Measurements from ENCODE around the gene RIPOR2. TPM values are rescaled to one million over a fixed set of nuclear protein-coding genes. Genes with fewer than 3 reads are reported as not detected.

Gene RIPOR2
- total RNA-seq, result 100 to 1,000 TPM in 1 of 4 donors, 1 to 10 TPM in 3; 3.7 to 112 (median 6.1) TPM

- H3K36me3 ChIP-seq, result no peaks in the 10 kb centered on the region
- peak within 1 kb of the TSS in 2 of 4 donors; percentile 57 to 80 for H3K27ac ChIP-seq
- peak within 1 kb of the TSS; percentile 24 to 45 (median 36) for H3K4me3 ChIP-seq
- no peaks in the 10 kb centered on the region for H3K9me3 ChIP-seq
- TF ChIP-seq CTCF (IDR thresholded peaks at IDR 0.05) (peak in 4 of 6 experiments; percentile 8 to 28 (median 17)), POLR2A (IDR thresholded peaks at IDR 0.05) (no peak)
- H3K4me1 ChIP-seq, result peaks cover 0 to 9% (median 2%) of the 10 kb centered on the region in 4 donors
- DNase-seq, result peak in 2 of 3 donors; percentile 83 to 87
- H3K27me3 ChIP-seq, result no peaks in the 10 kb centered on the region
Observed at GRCh38 chr6:24935366-24936152, at the start of gene RIPOR2. TSS of gene RIPOR2 (minus strand) at chr6:24935960. CDS start at chr6:24935898, 62 bp downstream.

- H3K4me3 ChIP-seq, result no peak overlapping the region
- TF ChIP-seq POLR2A (IDR thresholded peaks at IDR 0.05), result no peak
- H3K27me3 ChIP-seq, result no peaks in the 10 kb centered on the region
- H3K4me1 ChIP-seq, result no peaks in the 10 kb centered on the region
- H3K27ac ChIP-seq, result no peak overlapping the region
- no peaks in the 10 kb centered on the region for H3K9me3 ChIP-seq
- H3K36me3 ChIP-seq, result no peaks in the 10 kb centered on the region
- DNase-seq, result no peak
Observed at GRCh38 chr6:24985323-24985722, 49.6 kb upstream of the RIPOR2 start.

GRCh38 chr6:24982231-24982630 is 46.5 kb upstream of the RIPOR2 start:
- Histone ChIP-seq H3K4me1 (no peaks in the 10 kb centered on the region), H3K27ac (no peak overlapping the region), H3K27me3 (no peaks in the 10 kb centered on the region), H3K4me3 (no peak overlapping the region), H3K9me3 (no peaks in the 10 kb centered on the region), H3K36me3 (no peaks in the 10 kb centered on the region)
- TF ChIP-seq POLR2A (IDR thresholded peaks at IDR 0.05) (no peak), CTCF (IDR thresholded peaks at IDR 0.05) (no peak)
- DNase-seq, result no peak

GRCh38 chr6:24981386-24981760 is 45.6 kb upstream of the RIPOR2 start:
- H3K4me3 ChIP-seq, result no peak overlapping the region
- H3K36me3 ChIP-seq, result no peaks in the 10 kb centered on the region
- H3K27ac ChIP-seq, result no peak overlapping the region
- no peaks in the 10 kb centered on the region for H3K4me1 ChIP-seq
- no peak for TF ChIP-seq CTCF (IDR thresholded peaks at IDR 0.05)
- no peak for TF ChIP-seq POLR2A (IDR thresholded peaks at IDR 0.05)
- H3K27me3 ChIP-seq, result no peaks in the 10 kb centered on the region
- no peak for DNase-seq
- H3K9me3 ChIP-seq, result no peaks in the 10 kb centered on the region

GRCh38 chr6:24980507-24981385 is 45.0 kb upstream of the RIPOR2 start:
- TF ChIP-seq CTCF (IDR thresholded peaks at IDR 0.05) (no peak), POLR2A (IDR thresholded peaks at IDR 0.05) (no peak)
- Histone ChIP-seq H3K36me3 (no peaks in the 10 kb centered on the region), H3K4me1 (no peaks in the 10 kb centered on the region), H3K27me3 (no peaks in the 10 kb centered on the region), H3K9me3 (no peaks in the 10 kb centered on the region), H3K27ac (no peak overlapping the region), H3K4me3 (no peak overlapping the region)
- no peak for DNase-seq

GRCh38 chr6:24979176-24979575 is 43.4 kb upstream of the RIPOR2 start:
- Histone ChIP-seq H3K27ac (no peak overlapping the region), H3K9me3 (no peaks in the 10 kb centered on the region), H3K4me3 (no peak overlapping the region), H3K36me3 (no peaks in the 10 kb centered on the region), H3K4me1 (no peaks in the 10 kb centered on the region), H3K27me3 (no peaks in the 10 kb centered on the region)
- TF ChIP-seq CTCF (IDR thresholded peaks at IDR 0.05) (no peak), POLR2A (IDR thresholded peaks at IDR 0.05) (no peak)
- no peak for DNase-seq

Measured in Peyer's patch (tissue), 4 donors.